ENCODE measurements around the gene CFAP210.

The CFAP210 gene

GRCh38 chr2:169711751-169712509 lies 17.7 kb upstream of the CFAP210 start:
- Mint-ChIP-seq H3K27ac (no peak overlapping the region), H3K36me3 (ENCODE audit: low read depth) (peaks cover 41% of the 10 kb centered on the region), H3K9me3 (peaks cover 13% of the 10 kb centered on the region), H3K4me1 (peaks cover 18% of the 10 kb centered on the region), H3K27me3 (ENCODE audit: low read depth, poor library complexity) (no peaks in the 10 kb centered on the region), H3K4me3 (no peak overlapping the region)
- no peak for DNase-seq
- no peak for TF ChIP-seq CTCF (IDR thresholded peaks at IDR 0.05)

DNA sequence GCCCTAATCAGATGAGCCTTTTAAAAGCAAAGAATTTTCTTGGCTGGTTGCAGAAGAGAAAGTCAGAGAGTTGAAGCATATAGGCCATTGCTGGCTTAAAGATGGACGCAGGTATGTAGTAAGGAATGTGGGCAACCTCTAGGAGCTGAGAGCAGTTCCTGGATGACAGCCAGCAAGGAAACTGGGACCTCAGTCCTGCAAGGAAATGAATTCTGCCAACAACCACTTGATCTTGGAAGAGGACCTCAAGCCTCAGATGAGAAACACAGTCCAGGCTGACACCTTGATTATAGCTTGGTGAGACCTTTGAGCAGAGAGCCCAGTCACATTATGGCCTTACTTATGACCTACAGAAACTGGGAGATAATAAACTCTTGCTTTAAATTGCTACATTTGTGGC lies 15.8 kb upstream of the CFAP210 start:
- no peak for DNase-seq
- H3K4me1 Mint-ChIP-seq = peaks cover 1% of the 10 kb centered on the region
- no peak overlapping the region for H3K4me3 Mint-ChIP-seq
- TF ChIP-seq CTCF (IDR thresholded peaks at IDR 0.05) = no peak
- peaks cover 45% of the 10 kb centered on the region for H3K36me3 Mint-ChIP-seq (ENCODE audit: low read depth)
- H3K9me3 Mint-ChIP-seq = peaks cover 15% of the 10 kb centered on the region
- peaks cover 4% of the 10 kb centered on the region for H3K27me3 Mint-ChIP-seq (ENCODE audit: low read depth, poor library complexity)
- no peak overlapping the region for H3K27ac Mint-ChIP-seq

GRCh38 chr2:169709331-169709730 lies 15.1 kb upstream of the CFAP210 start:
- DNase-seq = no peak
- H3K36me3 Mint-ChIP-seq (ENCODE audit: low read depth) = peaks cover 51% of the 10 kb centered on the region
- peaks cover 16% of the 10 kb centered on the region for H3K9me3 Mint-ChIP-seq
- no peaks in the 10 kb centered on the region for H3K4me1 Mint-ChIP-seq
- H3K4me3 Mint-ChIP-seq = no peak overlapping the region
- H3K27ac Mint-ChIP-seq = no peak overlapping the region
- peaks cover 4% of the 10 kb centered on the region for H3K27me3 Mint-ChIP-seq (ENCODE audit: low read depth, poor library complexity)
- no peak for TF ChIP-seq CTCF (IDR thresholded peaks at IDR 0.05)

- peaks cover 58% of the 10 kb centered on the region for H3K36me3 Mint-ChIP-seq (ENCODE audit: low read depth)
- peaks cover 16% of the 10 kb centered on the region for H3K9me3 Mint-ChIP-seq
- peaks cover 4% of the 10 kb centered on the region for H3K27me3 Mint-ChIP-seq (ENCODE audit: low read depth, poor library complexity)
- no peaks in the 10 kb centered on the region for H3K4me1 Mint-ChIP-seq
- H3K27ac Mint-ChIP-seq = no peak overlapping the region
- no peak for TF ChIP-seq CTCF (IDR thresholded peaks at IDR 0.05)
- H3K4me3 Mint-ChIP-seq = no peak overlapping the region
- no peak for DNase-seq
Measured at GRCh38 chr2:169707626-169708025, 13.4 kb upstream of the CFAP210 start.

DNA sequence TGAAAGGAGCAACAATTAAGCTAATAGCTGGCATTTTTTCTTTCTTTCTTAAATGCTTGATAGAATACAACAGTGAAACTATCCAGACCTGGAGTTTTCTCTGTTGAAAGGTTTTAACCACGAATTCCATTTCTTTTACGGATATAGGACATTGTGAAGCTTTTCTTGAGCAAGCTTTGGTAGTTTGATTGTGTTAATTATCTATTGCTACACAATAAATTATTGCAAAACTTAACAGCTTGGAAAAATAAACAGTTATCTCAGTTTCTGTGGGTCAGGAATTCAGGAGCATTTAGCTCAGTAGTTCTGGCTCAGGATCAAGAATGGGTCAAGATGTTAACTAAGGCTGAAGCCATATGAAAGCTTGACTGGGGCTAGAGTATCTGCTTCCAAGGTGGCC lies 11.7 kb upstream of the CFAP210 start:
- no peak for TF ChIP-seq CTCF (IDR thresholded peaks at IDR 0.05)
- H3K27ac Mint-ChIP-seq = no peak overlapping the region
- no peak for DNase-seq
- H3K36me3 Mint-ChIP-seq (ENCODE audit: low read depth) = peaks cover 43% of the 10 kb centered on the region
- no peaks in the 10 kb centered on the region for H3K4me1 Mint-ChIP-seq
- H3K9me3 Mint-ChIP-seq = peaks cover 6% of the 10 kb centered on the region
- peaks cover 4% of the 10 kb centered on the region for H3K27me3 Mint-ChIP-seq (ENCODE audit: low read depth, poor library complexity)
- H3K4me3 Mint-ChIP-seq = no peak overlapping the region

GRCh38 chr2:169704160-169704708 lies 10.0 kb upstream of the CFAP210 start:
- no peaks in the 10 kb centered on the region for H3K4me1 Mint-ChIP-seq
- H3K4me3 Mint-ChIP-seq = no peak overlapping the region
- no peak for TF ChIP-seq CTCF (IDR thresholded peaks at IDR 0.05)
- DNase-seq = no peak
- no peak overlapping the region for H3K27ac Mint-ChIP-seq
- H3K36me3 Mint-ChIP-seq (ENCODE audit: low read depth) = peaks cover 45% of the 10 kb centered on the region
- H3K9me3 Mint-ChIP-seq = peaks cover 4% of the 10 kb centered on the region
- peaks cover 4% of the 10 kb centered on the region for H3K27me3 Mint-ChIP-seq (ENCODE audit: low read depth, poor library complexity)
